Nephron (organoid): ENCODE data around the gene SLC39A3.

ENCODE experiments used
- H3K27ac Mint-ChIP-seq, 3 experiments: 2 replicates each; pipeline ENCODE4 v1.8.0; 2020; ENCODE audit warnings: mixed read lengths in 3 of 3, mild to moderate bottlenecking in 2 of 3, moderate library complexity in 1 of 3
- H3K27me3 Mint-ChIP-seq: 2 replicates; pipeline ENCODE4 v1.8.0; 2021; ENCODE audit warnings: low read depth, mild to moderate bottlenecking, moderate library complexity, mixed read lengths
- H3K36me3 Mint-ChIP-seq: 2 replicates; pipeline ENCODE4 v1.8.0; 2020; ENCODE audit warnings: low read depth, mixed read lengths
- H3K4me1 Mint-ChIP-seq: 2 replicates; pipeline ENCODE4 v1.8.0; 2020; ENCODE audit warnings: mixed read lengths
- H3K4me3 Mint-ChIP-seq, 3 experiments: 2 replicates each; pipeline ENCODE4 v1.8.0; 2020; ENCODE audit warnings: mild to moderate bottlenecking in 3 of 3, mixed read lengths in 3 of 3, moderate library complexity in 2 of 3
- H3K9me3 Mint-ChIP-seq: 2 replicates; pipeline ENCODE4 v1.8.0; 2020; ENCODE audit warnings: mixed read lengths
- CTCF ChIP-seq, 3 experiments: fragments of 200-600 bp; sonication (generic); IDR thresholded peaks; one replicate each; pipeline ENCODE4 v1.5.0; 2021; ENCODE audit warnings: antibody characterized with exemption in 3 of 3; ENCODE audit not compliant: unreplicated experiment in 3 of 3

The SLC39A3 gene

GRCh38 chr19:2761309-2761677 lies 21.5 kb upstream of the SLC39A3 start:
- H3K4me3 Mint-ChIP-seq, result no peak overlapping the region
- no peak for TF ChIP-seq CTCF (IDR thresholded peaks at IDR 0.05; ENCODE audit: unreplicated experiment in 3 of 3)
- no peaks in the 10 kb centered on the region for H3K27me3 Mint-ChIP-seq
- H3K36me3 Mint-ChIP-seq, result peaks cover 25% of the 10 kb centered on the region
- no peak overlapping the region for H3K27ac Mint-ChIP-seq
- H3K9me3 Mint-ChIP-seq, result no peaks in the 10 kb centered on the region
- no peaks in the 10 kb centered on the region for H3K4me1 Mint-ChIP-seq

GRCh38 chr19:2759965-2760364 lies 20.1 kb upstream of the SLC39A3 start:
- Mint-ChIP-seq H3K4me3 (no peak overlapping the region), H3K9me3 (no peaks in the 10 kb centered on the region), H3K27ac (no peak overlapping the region), H3K4me1 (no peaks in the 10 kb centered on the region), H3K36me3 (peaks cover 27% of the 10 kb centered on the region), H3K27me3 (no peaks in the 10 kb centered on the region)
- TF ChIP-seq CTCF (IDR thresholded peaks at IDR 0.05; ENCODE audit: unreplicated experiment in 3 of 3), result no peak

- Mint-ChIP-seq H3K4me1 (no peaks in the 10 kb centered on the region), H3K36me3 (peaks cover 28% of the 10 kb centered on the region), H3K9me3 (no peaks in the 10 kb centered on the region), H3K27ac (no peak overlapping the region), H3K27me3 (no peaks in the 10 kb centered on the region), H3K4me3 (no peak overlapping the region)
- no peak for TF ChIP-seq CTCF (IDR thresholded peaks at IDR 0.05; ENCODE audit: unreplicated experiment in 3 of 3)
Measured at GRCh38 chr19:2759362-2759761, 19.5 kb upstream of the SLC39A3 start.

GRCh38 chr19:2758601-2759313 lies 18.9 kb upstream of the SLC39A3 start:
- no peak for TF ChIP-seq CTCF (IDR thresholded peaks at IDR 0.05; ENCODE audit: unreplicated experiment in 3 of 3)
- no peaks in the 10 kb centered on the region for H3K27me3 Mint-ChIP-seq
- H3K9me3 Mint-ChIP-seq, result no peaks in the 10 kb centered on the region

GRCh38 chr19:2756921-2757881 lies 17.4 kb upstream of the SLC39A3 start:
- peaks cover 30% of the 10 kb centered on the region for H3K36me3 Mint-ChIP-seq
- H3K4me3 Mint-ChIP-seq, result no peak overlapping the region
- no peaks in the 10 kb centered on the region for H3K9me3 Mint-ChIP-seq
- TF ChIP-seq CTCF (IDR thresholded peaks at IDR 0.05; ENCODE audit: unreplicated experiment in 3 of 3), result no peak
- no peak overlapping the region for H3K27ac Mint-ChIP-seq
- no peaks in the 10 kb centered on the region for H3K27me3 Mint-ChIP-seq
- no peaks in the 10 kb centered on the region for H3K4me1 Mint-ChIP-seq

More at GRCh38 chr19:2758601-2759313, 18.9 kb upstream of the SLC39A3 start:
- Mint-ChIP-seq H3K36me3 (peaks cover 33% of the 10 kb centered on the region), H3K4me1 (no peaks in the 10 kb centered on the region), H3K4me3 (no peak overlapping the region), H3K27ac (no peak overlapping the region)
